SK-N-SH treated with all-trans-retinoic acid at 6 μM for 48 hours (cell line): ENCODE data around the gene HEXIM2.

ENCODE experiments used
- ATAC-seq: fragments of 200-7000 bp; cut with Tn5 transposase; 3 replicates; pipeline ENCODE4 v1.9.1; 2020; ENCODE audit warnings: mild to moderate bottlenecking, moderate library complexity
- BACH2 ChIP-seq: fragments of 250-450 bp; sonication (Bioruptor Pico); IDR thresholded peaks from 2 replicates; pipeline ENCODE4 v1.9.0; 2021; ENCODE audit warnings: mild to moderate bottlenecking, borderline replicate concordance
- CREB5 ChIP-seq: fragments of 250-450 bp; sonication (Bioruptor Pico); IDR thresholded peaks from 2 replicates; pipeline ENCODE4 v1.5.1; 2020; ENCODE audit warnings: low read depth, mild to moderate bottlenecking, moderate library complexity
- CSDC2 ChIP-seq: fragments of 250-450 bp; sonication (Bioruptor Pico); IDR thresholded peaks from 2 replicates; pipeline ENCODE4 v1.5.0; 2020; ENCODE audit warnings: mild to moderate bottlenecking, moderate library complexity
- CSRNP3 ChIP-seq: fragments of 250-450 bp; sonication (Bioruptor Pico); IDR thresholded peaks from 2 replicates; pipeline ENCODE4 v1.5.1; 2021; ENCODE audit warnings: mild to moderate bottlenecking, moderate library complexity
- ESRRG ChIP-seq: fragments of 250-450 bp; sonication (Bioruptor Pico); IDR thresholded peaks from 2 replicates; pipeline ENCODE4 v1.6.1; 2021; ENCODE audit warnings: mild to moderate bottlenecking
- GLIS3 ChIP-seq: fragments of 250-450 bp; sonication (Bioruptor Pico); IDR thresholded peaks from 2 replicates; pipeline ENCODE4 v1.5.0; 2020; ENCODE audit warnings: mild to moderate bottlenecking, moderate library complexity
- ISL1 ChIP-seq: fragments of 250-450 bp; sonication (Bioruptor Pico); IDR thresholded peaks from 2 replicates; pipeline ENCODE4 v2.1.2; 2022; ENCODE audit warnings: mild to moderate bottlenecking, moderate library complexity
- OSR1 ChIP-seq: fragments of 250-450 bp; sonication (Bioruptor Pico); IDR thresholded peaks from 2 replicates; pipeline ENCODE4 v1.8.0; 2022; ENCODE audit warnings: moderate library complexity, mild to moderate bottlenecking, inconsistent platforms
- POU6F1 ChIP-seq: fragments of 250-450 bp; sonication (Bioruptor Pico); IDR thresholded peaks from 2 replicates; pipeline ENCODE4 v1.8.0; 2021; ENCODE audit warnings: low read depth, mild to moderate bottlenecking, moderate library complexity, borderline replicate concordance
- PPARA ChIP-seq: fragments of 250-450 bp; sonication (Bioruptor Pico); IDR thresholded peaks from 2 replicates; pipeline ENCODE4 v1.5.0; 2020; ENCODE audit warnings: mild to moderate bottlenecking, borderline replicate concordance
- TCF4 ChIP-seq: fragments of 250-450 bp; sonication (Bioruptor Pico); IDR thresholded peaks from 2 replicates; pipeline ENCODE4 v1.8.0; 2021; ENCODE audit warnings: mild to moderate bottlenecking, moderate library complexity, borderline replicate concordance
- TOX ChIP-seq: fragments of 250-450 bp; sonication (Bioruptor Pico); IDR thresholded peaks from 2 replicates; pipeline ENCODE4 v1.8.0; 2021; ENCODE audit warnings: mild to moderate bottlenecking, moderate library complexity, borderline replicate concordance
- TSHZ2 ChIP-seq: fragments of 250-450 bp; sonication (Bioruptor Pico); IDR thresholded peaks from 2 replicates; pipeline ENCODE4 v1.5.0; 2020; ENCODE audit warnings: mild to moderate bottlenecking, moderate library complexity
- ZC3H10 ChIP-seq: fragments of 250-450 bp; sonication (Bioruptor Pico); IDR thresholded peaks from 2 replicates; pipeline ENCODE4 v1.5.1; 2021; ENCODE audit warnings: mild to moderate bottlenecking, moderate library complexity
- ZFP3 ChIP-seq: fragments of 250-450 bp; sonication (Bioruptor Pico); IDR thresholded peaks from 2 replicates; pipeline ENCODE4 v1.5.0; 2020; ENCODE audit warnings: mild to moderate bottlenecking, moderate library complexity
- ZFP30 ChIP-seq: fragments of 450-650 bp; formaldehyde crosslinking; IDR thresholded peaks from 2 replicates; pipeline ENCODE4 v1.5.0; 2022; ENCODE audit warnings: mild to moderate bottlenecking, moderate library complexity
- ZNF565 ChIP-seq: fragments of 450-650 bp; formaldehyde crosslinking; conservative IDR thresholded peaks from 2 replicates; pipeline ENCODE4 v1.5.0; 2020; ENCODE audit warnings: low read depth, mild to moderate bottlenecking, moderate library complexity
- ZNF70 ChIP-seq: fragments of 450-650 bp; formaldehyde crosslinking; IDR thresholded peaks from 2 replicates; pipeline ENCODE4 v1.5.0; 2020; ENCODE audit warnings: mild to moderate bottlenecking, moderate library complexity
- ZNF8 ChIP-seq: fragments of 450-650 bp; formaldehyde crosslinking; IDR thresholded peaks from 2 replicates; pipeline ENCODE4 v1.5.0; 2020; ENCODE audit warnings: mild to moderate bottlenecking, moderate library complexity
- TF ChIP-seq, protein P1 (sequence below): fragments of 250-450 bp; sonication (Bioruptor Pico); IDR thresholded peaks from 2 replicates; pipeline ENCODE4 v1.8.0; 2020; ENCODE audit warnings: mild to moderate bottlenecking, moderate library complexity, borderline replicate concordance

The HEXIM2 gene

GRCh38 chr17:45113424-45113754, 48.3 kb upstream of the HEXIM2 start:
- ATAC-seq: no peak
- TF ChIP-seq CSDC2 (CRISPR knock-in tag) (no peak), ZFP30 (CRISPR knock-in tag) (no peak), CSRNP3 (CRISPR knock-in tag) (no peak), OSR1 (CRISPR knock-in tag) (no peak), ZNF8 (CRISPR knock-in tag) (no peak), PPARA (no peak), GLIS3 (CRISPR knock-in tag) (no peak)
- TF ChIP-seq, all 23 proteins: peak for 0

DNA sequence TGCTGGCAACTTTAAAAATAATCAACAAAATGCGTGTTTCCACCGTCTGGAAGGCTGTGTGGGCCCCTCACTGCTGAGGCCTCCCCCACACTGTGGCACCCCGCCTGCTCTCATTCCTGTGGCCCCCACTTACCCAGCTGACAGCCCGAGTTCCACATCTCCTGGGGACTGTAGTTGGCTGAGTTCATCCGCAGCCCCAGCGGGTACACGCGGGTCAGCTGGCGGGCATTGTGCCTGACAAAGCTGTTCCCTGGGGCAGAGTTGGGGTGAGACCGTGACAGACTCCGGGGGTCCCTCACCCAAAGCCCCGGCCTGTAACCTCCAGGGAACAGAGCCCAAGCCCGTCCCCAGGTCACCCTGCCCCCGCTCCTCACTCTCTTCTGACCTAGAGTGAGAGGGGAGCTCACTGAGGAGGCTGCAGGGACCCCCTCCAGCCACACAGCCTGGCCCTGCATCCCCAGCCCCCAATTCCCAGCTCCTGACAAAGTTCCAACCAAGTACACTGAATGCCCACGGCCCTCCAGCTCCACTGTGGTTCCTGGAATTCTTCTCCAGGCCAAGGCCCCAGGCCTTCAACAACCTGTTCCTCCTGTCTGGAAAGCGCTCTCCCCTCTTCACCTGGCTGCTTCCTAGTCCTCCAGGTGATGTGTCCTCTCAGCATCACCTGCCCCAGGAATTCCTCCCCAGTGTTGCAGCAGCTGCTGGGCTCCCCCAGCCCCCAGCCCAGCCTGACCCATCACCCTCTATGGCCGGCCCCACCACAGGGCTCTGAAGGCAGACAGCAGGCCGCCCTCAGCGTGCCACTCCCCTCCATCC, 47.4 kb upstream of the HEXIM2 start:
- no peak for ATAC-seq
- TF ChIP-seq TOX (CRISPR knock-in tag) (no peak), ZC3H10 (CRISPR knock-in tag) (no peak), OSR1 (CRISPR knock-in tag) (no peak), ZNF8 (CRISPR knock-in tag) (no peak), PPARA (no peak), ISL1 (CRISPR knock-in tag) (no peak), ZFP3 (CRISPR knock-in tag) (no peak), CSDC2 (CRISPR knock-in tag) (no peak), CREB5 (CRISPR knock-in tag) (no peak), ESRRG (CRISPR knock-in tag) (no peak), TSHZ2 (CRISPR knock-in tag) (no peak), ZNF70 (CRISPR knock-in tag) (no peak), ZFP30 (CRISPR knock-in tag) (no peak), ZNF565 (CRISPR knock-in tag) (no peak), GLIS3 (CRISPR knock-in tag) (no peak), TCF4 (CRISPR knock-in tag) (no peak), POU6F1 (CRISPR knock-in tag) (no peak), BACH2 (CRISPR knock-in tag) (no peak)
- TF ChIP-seq, protein P1, sequence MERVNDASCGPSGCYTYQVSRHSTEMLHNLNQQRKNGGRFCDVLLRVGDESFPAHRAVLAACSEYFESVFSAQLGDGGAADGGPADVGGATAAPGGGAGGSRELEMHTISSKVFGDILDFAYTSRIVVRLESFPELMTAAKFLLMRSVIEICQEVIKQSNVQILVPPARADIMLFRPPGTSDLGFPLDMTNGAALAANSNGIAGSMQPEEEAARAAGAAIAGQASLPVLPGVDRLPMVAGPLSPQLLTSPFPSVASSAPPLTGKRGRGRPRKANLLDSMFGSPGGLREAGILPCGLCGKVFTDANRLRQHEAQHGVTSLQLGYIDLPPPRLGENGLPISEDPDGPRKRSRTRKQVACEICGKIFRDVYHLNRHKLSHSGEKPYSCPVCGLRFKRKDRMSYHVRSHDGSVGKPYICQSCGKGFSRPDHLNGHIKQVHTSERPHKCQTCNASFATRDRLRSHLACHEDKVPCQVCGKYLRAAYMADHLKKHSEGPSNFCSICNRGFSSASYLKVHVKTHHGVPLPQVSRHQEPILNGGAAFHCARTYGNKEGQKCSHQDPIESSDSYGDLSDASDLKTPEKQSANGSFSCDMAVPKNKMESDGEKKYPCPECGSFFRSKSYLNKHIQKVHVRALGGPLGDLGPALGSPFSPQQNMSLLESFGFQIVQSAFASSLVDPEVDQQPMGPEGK: no peak
- TF ChIP-seq, all 23 proteins: peak for 0

GRCh38 chr17:45115015-45115625, 46.6 kb upstream of the HEXIM2 start:
- ATAC-seq: no peak
- TF ChIP-seq PPARA (no peak), CREB5 (CRISPR knock-in tag) (no peak), TOX (CRISPR knock-in tag) (no peak), TCF4 (CRISPR knock-in tag) (no peak), CSRNP3 (CRISPR knock-in tag) (no peak), TSHZ2 (CRISPR knock-in tag) (no peak), GLIS3 (CRISPR knock-in tag) (no peak), ZC3H10 (CRISPR knock-in tag) (no peak)
